Endodermal cell (in vitro differentiated cells): Measurements from ENCODE around the gene CCDC171. TPM values are rescaled to one million over a fixed set of nuclear protein-coding genes. Genes with fewer than 3 reads are reported as not detected.
"Not testable (repeated sequence)": the region's sequence is repeated elsewhere in the genome, so short reads cannot be mapped to it uniquely, and the experiment has no call there.

Source experiments
- DNase-seq: peaks from one replicate; pipeline ENCODE4 v3.0.0-alpha.2; 2017
- H3K27ac ChIP-seq: 2 replicates; pipeline ENCODE4 v1.5.1; 2013; ENCODE audit warnings: mild to moderate bottlenecking, low read depth, low read length, moderate library complexity
- H3K27me3 ChIP-seq: 2 replicates; pipeline ENCODE4 v1.6.1; 2013; ENCODE audit warnings: mild to moderate bottlenecking, low read length, moderate library complexity; ENCODE audit not compliant: insufficient read depth, control insufficient read depth, poor library complexity, severe bottlenecking
- H3K36me3 ChIP-seq: 2 replicates; pipeline ENCODE4 v1.7.0; 2013; ENCODE audit warnings: mild to moderate bottlenecking, low read length, moderate library complexity; ENCODE audit not compliant: control insufficient read depth, insufficient read depth
- H3K4me1 ChIP-seq: one replicate; pipeline ENCODE4 v1.7.0; 2013; ENCODE audit warnings: low read length; ENCODE audit not compliant: control insufficient read depth, insufficient read depth
- H3K4me3 ChIP-seq: 2 replicates; pipeline ENCODE4 v1.5.1; 2013; ENCODE audit warnings: mild to moderate bottlenecking, low read length, moderate library complexity
- H3K9ac ChIP-seq: 2 replicates; pipeline ENCODE4 v1.6.1; 2013; ENCODE audit warnings: mild to moderate bottlenecking, low read length, moderate library complexity; ENCODE audit not compliant: poor library complexity, severe bottlenecking; ENCODE audit errors: extremely low read depth
- H3K9me3 ChIP-seq: 2 replicates; pipeline ENCODE4 v1.6.1; 2013; ENCODE audit warnings: mild to moderate bottlenecking, low read length, moderate library complexity; ENCODE audit not compliant: control insufficient read depth
- H3K27ac Mint-ChIP-seq: 2 replicates; pipeline ENCODE4 v1.8.0; 2020; ENCODE audit warnings: mixed read lengths
- H3K27me3 Mint-ChIP-seq: 2 replicates; pipeline ENCODE4 v1.8.0; 2021; ENCODE audit warnings: mild to moderate bottlenecking, mixed read lengths; ENCODE audit not compliant: insufficient read depth
- H3K36me3 Mint-ChIP-seq: 2 replicates; pipeline ENCODE4 v1.8.0; 2020; ENCODE audit warnings: low read depth, mixed read lengths
- H3K4me1 Mint-ChIP-seq: 2 replicates; pipeline ENCODE4 v1.8.0; 2020; ENCODE audit warnings: mixed read lengths
- H3K4me3 Mint-ChIP-seq: 2 replicates; pipeline ENCODE4 v1.8.0; 2020; ENCODE audit warnings: mild to moderate bottlenecking, moderate library complexity, mixed read lengths
- H3K9me3 Mint-ChIP-seq: 2 replicates; pipeline ENCODE4 v1.8.0; 2020; ENCODE audit warnings: mild to moderate bottlenecking, mixed read lengths
- CTCF ChIP-seq: fragments of 200-600 bp; sonication (generic); conservative IDR thresholded peaks from 2 replicates; pipeline ENCODE4 v1.5.0; 2021; ENCODE audit warnings: antibody characterized with exemption, mild to moderate bottlenecking
- WGBS, 2 experiments: methylation state at CpG; one replicate each; pipeline versions ENCODE4 v1.1.5 to v1.1.7; 2013; ENCODE audit warnings: missing lambda C conversion rate in 2 of 2, mixed read lengths in 1 of 2; ENCODE audit not compliant: insufficient coverage in 1 of 2, insufficient read length in 1 of 2; 5-methylcytosine and 5-hydroxymethylcytosine counted together
- total RNA-seq, 2 donors: library from RNA; stranded (reverse); fragmentation: NEBNext Ultra II Directional in 1 of 2; extraction: Animal tissue kit (Norgen Biotek cat#: 25700) in 1 of 2; gene quantifications; 2 replicates in 1 of 2; 3 replicates in 1 of 2; pipeline ENCODE4 v1.2.1, GENCODE V29; 2021

Gene CCDC171
- total RNA-seq, 2 donors from 2014 or later: 6.3 to 6.8 TPM

DNA sequence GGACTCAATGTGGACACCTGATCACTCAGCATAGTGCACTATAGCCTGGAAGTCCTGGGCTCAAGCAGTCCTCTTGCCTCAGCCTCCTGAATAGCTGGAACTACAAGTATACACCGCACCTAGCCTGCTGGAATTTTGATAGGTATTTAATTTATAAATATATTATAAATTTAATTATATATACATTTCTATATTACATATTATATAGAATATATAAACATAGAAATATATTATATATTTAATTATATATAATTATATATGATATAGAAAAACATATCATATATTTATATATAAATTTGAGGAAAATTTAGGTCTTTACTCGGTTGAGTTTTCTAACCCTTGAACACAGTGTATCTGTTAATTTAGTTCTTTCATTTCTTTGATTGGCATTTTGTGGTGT is 26.9 kb upstream of the CCDC171 start:
- no peaks in the 10 kb centered on the region for H3K9me3 ChIP-seq
- H3K4me1 ChIP-seq: peaks cover 5% of the 10 kb centered on the region
- no peak for TF ChIP-seq CTCF
- Mint-ChIP-seq H3K36me3 (no peaks in the 10 kb centered on the region), H3K4me1 (peaks cover 29% of the 10 kb centered on the region), H3K4me3 (no peak overlapping the region), H3K9me3 (no peaks in the 10 kb centered on the region), H3K27me3 (no peaks in the 10 kb centered on the region), H3K27ac (no peak overlapping the region)
- H3K27me3 ChIP-seq: no peaks in the 10 kb centered on the region
- no peak for DNase-seq
- H3K4me3 ChIP-seq: no peak overlapping the region
- no CpG with 5 or more reads among the region's 2 CpGs for WGBS, 2 experiments
- H3K9ac ChIP-seq: no peak overlapping the region
- H3K36me3 ChIP-seq: no peaks in the 10 kb centered on the region
- no peak overlapping the region for H3K27ac ChIP-seq

- H3K4me1 ChIP-seq, H3K9me3 Mint-ChIP-seq, H3K4me3 ChIP-seq, H3K36me3 Mint-ChIP-seq, H3K27ac ChIP-seq, H3K9ac ChIP-seq, H3K4me3 Mint-ChIP-seq, H3K27ac Mint-ChIP-seq, H3K27me3 Mint-ChIP-seq, H3K27me3 ChIP-seq, H3K9me3 ChIP-seq, DNase-seq, H3K36me3 ChIP-seq: not testable (repeated sequence)
- H3K4me1 Mint-ChIP-seq: peaks cover 20% of the 10 kb centered on the region
- WGBS, 2 experiments: 89 to 91% methylated on average over 4 to 5 of the region's 5 CpGs
These were observed 25.8 kb upstream of the CCDC171 start for GRCh38 chr9:15527035-15527434.

DNA sequence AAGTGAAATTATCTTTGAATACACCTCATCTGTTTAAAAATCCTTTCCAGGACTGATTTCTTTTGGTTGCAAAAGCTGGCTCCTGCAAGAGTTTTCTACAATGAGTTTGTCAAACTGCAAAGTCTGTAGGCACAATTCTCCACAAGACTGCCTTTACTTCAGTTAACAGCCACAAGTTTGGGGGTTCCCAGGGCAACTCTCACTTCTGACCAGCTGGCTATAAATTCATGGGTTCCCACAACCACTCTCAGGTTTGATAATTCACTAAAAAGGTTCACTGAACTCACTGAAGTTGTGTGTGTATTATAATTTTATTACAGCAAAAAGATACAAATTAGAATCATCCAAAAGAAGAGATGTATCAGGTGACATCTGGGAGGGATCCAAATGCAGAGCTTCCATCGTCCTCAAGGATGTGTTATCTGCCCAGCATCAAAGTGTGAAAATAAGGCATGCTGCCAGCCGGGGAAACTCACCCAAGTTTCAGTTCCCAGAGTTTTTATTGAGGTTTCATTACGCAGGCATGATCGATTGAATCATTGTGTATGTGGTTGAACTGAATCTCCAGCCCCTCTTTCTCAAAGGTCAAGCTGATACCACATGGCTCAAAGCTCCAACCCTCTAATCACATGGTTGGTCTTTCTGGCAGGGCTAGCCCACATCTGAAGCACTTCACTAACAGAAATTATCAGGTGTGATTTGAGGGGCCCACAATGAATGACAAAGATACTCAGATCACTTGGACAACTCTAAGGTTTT is 23.1 kb upstream of the CCDC171 start:
- Mint-ChIP-seq H3K9me3 (no peaks in the 10 kb centered on the region), H3K4me1 (peaks cover 11% of the 10 kb centered on the region), H3K36me3 (no peaks in the 10 kb centered on the region), H3K27me3 (no peaks in the 10 kb centered on the region), H3K27ac (no peak overlapping the region), H3K4me3 (no peak overlapping the region)
- 85 to 92% methylated on average over 3 to 4 of the region's 4 CpGs for WGBS, 2 experiments
- H3K4me3 ChIP-seq: no peak overlapping the region
- no peaks in the 10 kb centered on the region for H3K4me1 ChIP-seq
- no peaks in the 10 kb centered on the region for H3K27me3 ChIP-seq
- no peaks in the 10 kb centered on the region for H3K9me3 ChIP-seq
- TF ChIP-seq CTCF: no peak
- DNase-seq: no peak
- H3K36me3 ChIP-seq: no peaks in the 10 kb centered on the region
- no peak overlapping the region for H3K9ac ChIP-seq
- H3K27ac ChIP-seq: no peak overlapping the region

- Histone ChIP-seq H3K9me3 (no peaks in the 10 kb centered on the region), H3K4me1 (no peaks in the 10 kb centered on the region), H3K27ac (no peak overlapping the region), H3K36me3 (no peaks in the 10 kb centered on the region), H3K4me3 (no peak overlapping the region), H3K27me3 (no peaks in the 10 kb centered on the region), H3K9ac (no peak overlapping the region)
- no peak overlapping the region for H3K4me3 Mint-ChIP-seq
- H3K4me1 Mint-ChIP-seq: peaks cover 7% of the 10 kb centered on the region
- no peaks in the 10 kb centered on the region for H3K27me3 Mint-ChIP-seq
- TF ChIP-seq CTCF: no peak
- no peaks in the 10 kb centered on the region for H3K9me3 Mint-ChIP-seq
- no peak for DNase-seq
- WGBS, 2 experiments: 77 to 83% methylated on average over 1 of the region's 1 CpG
- H3K27ac Mint-ChIP-seq: no peak overlapping the region
- no peaks in the 10 kb centered on the region for H3K36me3 Mint-ChIP-seq
These were observed 21.5 kb upstream of the CCDC171 start for GRCh38 chr9:15531380-15531779.
